ENCODE measurements around the gene SNX9. TPM values are rescaled to one million over a fixed set of nuclear protein-coding genes. Genes with fewer than 3 reads are reported as not detected.
"Not testable (repeated sequence)": the region's sequence is repeated elsewhere in the genome, so short reads cannot be mapped to it uniquely, and the experiment has no call there.

SNX9 gene
- total and polyA plus RNA-seq, 7 donors, result 18.4 to 30.7 (median 26.5) TPM

GRCh38 chr6:157964100-157964499 is 141.1 kb downstream of the SNX9 start:
- no peak overlapping the region for H3K4me3 ChIP-seq
- no peaks in the 10 kb centered on the region for H3K4me1 ChIP-seq
- no peaks in the 10 kb centered on the region for H3K9me3 ChIP-seq
- no peak for TF ChIP-seq CTCF (IDR thresholded peaks at IDR 0.05)
- H3K27ac ChIP-seq, result no peak overlapping the region
- intact Hi-C loops (cut with DNase I), result no loop called here
- no peak for ATAC-seq
- H3K27me3 ChIP-seq (ENCODE audit: insufficient read depth in 3 of 3, low read length in 2 of 3), result no peaks in the 10 kb centered on the region
- WGBS, 3 donors, result 58 to 88% (median 83%) methylated on average over 3 of the region's 3 CpGs
- H3K36me3 ChIP-seq (ENCODE audit: insufficient read depth in 1 of 2, low read depth in 1 of 2), result no peaks in the 10 kb centered on the region
- DNase-seq, result no peak

GRCh38 chr6:157965387-157965786 is 142.3 kb downstream of the SNX9 start:
- intact Hi-C loops (cut with DNase I), result no loop called here
- 96 to 100% (median 98%) methylated on average over 3 of the region's 3 CpGs for WGBS, 3 donors

DNA sequence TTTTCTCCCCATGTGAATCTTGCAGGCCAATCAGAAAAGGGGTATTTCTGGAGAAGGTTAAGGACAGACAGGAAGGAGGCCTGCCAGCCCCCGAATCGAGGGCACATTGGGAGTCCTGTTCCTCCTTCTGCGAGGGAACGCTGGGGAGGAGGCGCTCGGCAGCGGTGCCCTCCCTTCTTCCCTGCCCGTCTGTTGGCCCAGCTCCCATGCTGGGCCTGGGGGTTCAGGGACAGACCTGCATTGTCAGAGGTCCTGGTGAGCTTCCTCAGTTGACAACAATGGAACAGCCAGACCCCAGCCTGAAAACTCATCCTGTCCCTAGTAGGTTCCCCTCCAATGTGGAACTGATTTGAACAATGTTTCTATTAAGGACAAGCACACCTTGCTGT is 143.5 kb downstream of the SNX9 start:
- no peaks in the 10 kb centered on the region for H3K27me3 ChIP-seq (ENCODE audit: insufficient read depth in 3 of 3, low read length in 2 of 3)
- intact Hi-C loops (cut with DNase I), result no loop called here
- H3K9me3 ChIP-seq, result no peaks in the 10 kb centered on the region
- no peak overlapping the region for H3K27ac ChIP-seq
- ATAC-seq (no peak), DNase-seq (no peak)
- no peaks in the 10 kb centered on the region for H3K36me3 ChIP-seq (ENCODE audit: insufficient read depth in 1 of 2, low read depth in 1 of 2)
- H3K4me1 ChIP-seq, result no peaks in the 10 kb centered on the region
- H3K4me3 ChIP-seq, result no peak overlapping the region
- WGBS, 3 donors, result 85 to 91% (median 90%) methylated on average over 8 of the region's 8 CpGs
- TF ChIP-seq CTCF (IDR thresholded peaks at IDR 0.05), result no peak

More at GRCh38 chr6:157965387-157965786, 142.3 kb downstream of the SNX9 start:
- ATAC-seq (no peak), DNase-seq (no peak)
- TF ChIP-seq CTCF (IDR thresholded peaks at IDR 0.05), result no peak
- no peak overlapping the region for H3K4me3 ChIP-seq
- H3K9me3 ChIP-seq, result no peaks in the 10 kb centered on the region
- no peak overlapping the region for H3K27ac ChIP-seq
- no peaks in the 10 kb centered on the region for H3K36me3 ChIP-seq (ENCODE audit: insufficient read depth in 1 of 2, low read depth in 1 of 2)
- no peaks in the 10 kb centered on the region for H3K4me1 ChIP-seq
- H3K27me3 ChIP-seq (ENCODE audit: insufficient read depth in 3 of 3, low read length in 2 of 3), result no peaks in the 10 kb centered on the region

DNA sequence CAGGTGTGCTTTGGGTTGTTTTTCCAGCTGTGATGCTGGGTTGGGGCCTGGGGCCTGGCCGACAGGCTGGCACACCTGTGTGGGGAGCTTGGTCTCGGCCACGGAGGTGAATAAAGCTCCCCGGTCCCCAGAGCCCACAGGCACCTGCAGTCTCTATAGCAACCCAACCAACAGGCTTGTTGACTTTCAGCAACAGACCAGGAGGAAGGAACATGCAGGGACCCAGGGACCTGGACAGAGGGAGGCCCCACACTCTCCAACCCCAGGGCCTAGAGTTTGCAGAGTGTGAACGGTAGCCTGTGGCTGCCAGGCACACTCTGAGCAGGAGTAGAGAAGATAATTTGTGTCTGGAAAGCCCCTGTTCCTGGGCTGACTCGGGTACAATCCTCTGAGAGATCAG is 144.0 kb downstream of the SNX9 start:
- H3K4me3 ChIP-seq, result no peak overlapping the region
- no peaks in the 10 kb centered on the region for H3K36me3 ChIP-seq (ENCODE audit: insufficient read depth in 1 of 2, low read depth in 1 of 2)
- H3K9me3 ChIP-seq, result no peaks in the 10 kb centered on the region
- no peak for DNase-seq
- H3K27ac ChIP-seq, result no peak overlapping the region
- no peak for TF ChIP-seq CTCF (IDR thresholded peaks at IDR 0.05)
- H3K4me1 ChIP-seq, result no peaks in the 10 kb centered on the region
- intact Hi-C loops (cut with DNase I), result no loop called here
- no peaks in the 10 kb centered on the region for H3K27me3 ChIP-seq (ENCODE audit: insufficient read depth in 3 of 3, low read length in 2 of 3)
- 74 to 81% (median 79%) methylated on average over 6 of the region's 6 CpGs for WGBS, 3 donors
- ATAC-seq, result no peak

DNA sequence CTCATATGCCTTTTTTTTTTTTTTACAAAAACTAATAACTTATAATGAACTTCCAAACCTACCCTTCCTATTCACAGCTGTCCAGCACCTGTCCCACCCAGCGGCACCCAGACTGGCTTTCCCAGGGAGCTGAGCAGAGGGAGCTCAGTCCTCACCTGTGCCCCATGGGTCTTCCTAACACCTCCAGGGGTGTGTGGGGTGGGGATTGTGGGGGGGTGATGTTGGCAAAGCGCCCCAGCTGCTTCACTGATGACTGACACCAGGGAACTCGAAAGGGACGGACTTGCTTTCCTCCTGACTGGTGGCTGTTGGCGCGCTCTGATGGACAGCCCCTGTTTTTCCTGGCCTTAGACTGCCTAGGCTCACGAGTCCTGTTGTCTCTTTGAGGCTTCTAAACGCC is 144.4 kb downstream of the SNX9 start:
- no peaks in the 10 kb centered on the region for H3K4me1 ChIP-seq
- WGBS, 3 donors, result 83 to 85% (median 84%) methylated on average over 8 of the region's 8 CpGs
- TF ChIP-seq CTCF (IDR thresholded peaks at IDR 0.05), result no peak
- H3K9me3 ChIP-seq, result no peaks in the 10 kb centered on the region
- DNase-seq (no peak), ATAC-seq (no peak)
- H3K27me3 ChIP-seq (ENCODE audit: insufficient read depth in 3 of 3, low read length in 2 of 3), result no peaks in the 10 kb centered on the region
- H3K4me3 ChIP-seq, result no peak overlapping the region
- intact Hi-C loops (cut with DNase I), result no loop called here
- H3K27ac ChIP-seq, result no peak overlapping the region
- H3K36me3 ChIP-seq (ENCODE audit: insufficient read depth in 1 of 2, low read depth in 1 of 2), result no peaks in the 10 kb centered on the region

GRCh38 chr6:157972177-157972576 is 149.1 kb downstream of the SNX9 start:
- H3K9me3 ChIP-seq; H3K27me3 ChIP-seq (ENCODE audit: insufficient read depth in 3 of 3, low read length in 2 of 3); H3K36me3 ChIP-seq (ENCODE audit: insufficient read depth in 1 of 2, low read depth in 1 of 2); H3K4me3 ChIP-seq; ATAC-seq; H3K27ac ChIP-seq; intact Hi-C loops (cut with DNase I); H3K4me1 ChIP-seq; DNase-seq: not testable (repeated sequence)
- 83 to 96% (median 94%) methylated on average over 3 of the region's 3 CpGs for WGBS, 3 donors

Data from psoas muscle (tissue), 8 donors.